ENCODE data around the gene UPP2. TPM values are rescaled to one million over a fixed set of nuclear protein-coding genes. Genes with fewer than 3 reads are reported as not detected.

Gene UPP2
- total RNA-seq, 1 experiment from 2014 or later, result not detected

DNA sequence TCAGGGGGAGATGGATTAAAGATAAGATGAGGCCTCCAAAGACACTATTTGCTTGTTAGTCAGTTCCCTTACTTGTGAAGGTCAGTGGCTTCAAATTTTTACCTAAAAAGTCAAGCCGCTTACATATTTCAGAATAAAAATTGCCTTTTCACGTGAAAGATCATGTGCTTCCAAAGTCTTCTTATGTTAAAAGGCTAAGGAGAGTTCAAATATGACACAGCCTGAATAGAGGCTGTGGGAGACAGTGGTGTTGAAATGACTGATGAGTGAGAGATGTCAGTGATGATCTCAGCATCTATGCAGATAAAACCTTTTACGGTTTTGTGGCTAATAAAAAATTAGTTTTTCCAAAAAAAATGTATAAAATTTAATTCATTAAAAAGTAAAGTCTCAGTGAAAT lies 40.5 kb downstream of the UPP2 start:
- Mint-ChIP-seq H3K27me3 (ENCODE audit: low read depth) (no peaks in the 10 kb centered on the region; the same call in 1 of the 2 replicates), H3K36me3 (no peaks in the 10 kb centered on the region), H3K4me1 (peaks cover 17% of the 10 kb centered on the region), H3K9me3 (peaks cover 14% of the 10 kb centered on the region), H3K4me3 (no peak overlapping the region), H3K27ac (no peak overlapping the region)
- ChIA-PET POLR2A (no interaction called here), CTCF (no interaction called here)
- no peak for ATAC-seq
- TF ChIP-seq FOXK1 (CRISPR knock-in tag; IDR thresholded peaks at IDR 0.05) (no peak), FOXP1 (CRISPR knock-in tag; IDR thresholded peaks at IDR 0.05; ENCODE audit: borderline replicate concordance) (no peak), ZBTB21 (CRISPR knock-in tag; IDR thresholded peaks at IDR 0.05; ENCODE audit: borderline replicate concordance) (no peak), ZNF416 (CRISPR knock-in tag; IDR thresholded peaks at IDR 0.05) (no peak), CREB1 (CRISPR knock-in tag; IDR thresholded peaks at IDR 0.05) (no peak)
- DNase-seq (ENCODE audit: low spot score), result no peak

DNA sequence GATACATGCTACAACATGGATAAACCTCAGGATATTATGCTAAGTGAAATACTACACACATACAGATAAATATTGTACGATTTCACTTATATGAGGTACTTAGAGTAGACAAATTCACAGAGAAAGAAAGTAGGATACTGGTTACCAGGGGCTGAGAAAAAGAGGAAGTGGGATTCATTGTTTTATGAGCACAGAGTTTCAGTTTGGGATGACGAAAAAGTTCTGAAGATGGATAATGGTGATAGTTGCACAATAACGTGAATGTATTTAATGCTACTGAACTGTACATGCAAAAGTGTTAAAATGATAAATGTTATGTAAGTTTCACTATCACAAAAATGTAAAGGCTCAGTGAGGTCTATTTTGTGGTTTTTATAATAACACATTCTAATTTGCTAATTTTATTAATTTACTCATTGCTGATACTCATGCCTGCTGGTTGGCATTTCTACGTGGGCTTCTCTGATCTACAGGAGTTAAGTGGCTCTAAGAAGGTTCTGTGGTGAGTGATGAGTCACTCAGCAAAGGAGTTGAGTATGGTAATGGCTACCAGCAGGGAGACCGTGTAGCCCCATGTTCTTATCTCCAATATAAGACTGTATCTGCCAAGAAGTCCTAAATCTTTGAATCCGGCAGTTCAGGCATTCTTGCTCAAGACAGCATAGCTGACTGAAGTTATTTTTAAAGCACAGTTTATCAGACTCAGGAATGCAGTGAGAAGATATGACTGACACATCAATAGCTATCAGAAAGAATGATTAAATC lies 41.1 kb downstream of the UPP2 start:
- Mint-ChIP-seq H3K4me1 (peaks cover 17% of the 10 kb centered on the region), H3K27ac (no peak overlapping the region), H3K9me3 (peaks cover 19% of the 10 kb centered on the region), H3K27me3 (ENCODE audit: low read depth) (no peaks in the 10 kb centered on the region; the same call in 1 of the 2 replicates), H3K4me3 (no peak overlapping the region), H3K36me3 (no peaks in the 10 kb centered on the region)
- DNase-seq (ENCODE audit: low spot score) (no peak), ATAC-seq (no peak)
- TF ChIP-seq, protein P1, sequence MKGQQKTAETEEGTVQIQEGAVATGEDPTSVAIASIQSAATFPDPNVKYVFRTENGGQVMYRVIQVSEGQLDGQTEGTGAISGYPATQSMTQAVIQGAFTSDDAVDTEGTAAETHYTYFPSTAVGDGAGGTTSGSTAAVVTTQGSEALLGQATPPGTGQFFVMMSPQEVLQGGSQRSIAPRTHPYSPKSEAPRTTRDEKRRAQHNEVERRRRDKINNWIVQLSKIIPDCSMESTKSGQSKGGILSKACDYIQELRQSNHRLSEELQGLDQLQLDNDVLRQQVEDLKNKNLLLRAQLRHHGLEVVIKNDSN (CRISPR knock-in tag; IDR thresholded peaks at IDR 0.05), result no peak
- TF ChIP-seq FOXP1 (CRISPR knock-in tag; IDR thresholded peaks at IDR 0.05; ENCODE audit: borderline replicate concordance), result no peak
- TF ChIP-seq ELF4 (CRISPR knock-in tag; IDR thresholded peaks at IDR 0.05; ENCODE audit: low read depth), result no peak
- TF ChIP-seq, protein P2, sequence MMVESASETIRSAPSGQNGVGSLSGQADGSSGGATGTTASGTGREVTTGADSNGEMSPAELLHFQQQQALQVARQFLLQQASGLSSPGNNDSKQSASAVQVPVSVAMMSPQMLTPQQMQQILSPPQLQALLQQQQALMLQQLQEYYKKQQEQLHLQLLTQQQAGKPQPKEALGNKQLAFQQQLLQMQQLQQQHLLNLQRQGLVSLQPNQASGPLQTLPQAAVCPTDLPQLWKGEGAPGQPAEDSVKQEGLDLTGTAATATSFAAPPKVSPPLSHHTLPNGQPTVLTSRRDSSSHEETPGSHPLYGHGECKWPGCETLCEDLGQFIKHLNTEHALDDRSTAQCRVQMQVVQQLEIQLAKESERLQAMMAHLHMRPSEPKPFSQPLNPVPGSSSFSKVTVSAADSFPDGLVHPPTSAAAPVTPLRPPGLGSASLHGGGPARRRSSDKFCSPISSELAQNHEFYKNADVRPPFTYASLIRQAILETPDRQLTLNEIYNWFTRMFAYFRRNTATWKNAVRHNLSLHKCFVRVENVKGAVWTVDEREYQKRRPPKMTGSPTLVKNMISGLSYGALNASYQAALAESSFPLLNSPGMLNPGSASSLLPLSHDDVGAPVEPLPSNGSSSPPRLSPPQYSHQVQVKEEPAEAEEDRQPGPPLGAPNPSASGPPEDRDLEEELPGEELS (CRISPR knock-in tag; IDR thresholded peaks at IDR 0.05), result no peak
- TF ChIP-seq, protein P3, sequence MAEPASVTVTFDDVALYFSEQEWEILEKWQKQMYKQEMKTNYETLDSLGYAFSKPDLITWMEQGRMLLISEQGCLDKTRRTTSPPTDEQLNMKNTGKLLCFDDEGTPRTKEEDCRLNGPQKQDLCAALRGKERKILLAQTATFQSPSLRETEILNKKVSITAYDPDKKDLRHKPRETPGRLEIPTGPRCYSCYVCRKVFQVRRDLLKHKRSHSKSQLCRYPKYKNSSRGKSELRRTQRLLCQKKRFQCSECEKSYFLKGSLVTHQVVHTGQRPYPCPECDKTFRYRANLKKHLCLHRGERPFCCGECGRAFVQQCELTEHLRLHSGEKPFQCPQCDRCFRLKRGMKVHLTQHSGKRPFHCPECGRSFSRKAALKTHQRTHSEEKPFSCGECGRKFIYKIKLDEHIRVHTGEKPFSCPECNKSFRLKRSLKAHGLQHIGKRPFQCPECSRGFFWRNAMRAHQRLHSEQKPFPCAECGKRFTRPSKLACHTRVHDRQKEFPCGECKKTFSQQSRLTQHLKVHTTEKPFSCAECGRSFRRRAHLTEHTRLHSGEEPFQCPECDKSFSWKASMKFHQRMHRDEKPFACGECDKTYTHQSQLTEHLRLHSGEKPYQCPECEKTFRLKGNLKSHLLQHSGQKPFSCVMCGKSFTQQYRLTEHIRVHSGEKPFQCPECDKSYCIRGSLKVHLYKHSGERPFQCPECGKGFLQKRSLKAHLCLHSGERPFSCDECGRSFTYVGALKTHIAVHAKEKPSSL (CRISPR knock-in tag; conservative IDR thresholded peaks at IDR 0.05), result no peak
- TF ChIP-seq, protein P4, sequence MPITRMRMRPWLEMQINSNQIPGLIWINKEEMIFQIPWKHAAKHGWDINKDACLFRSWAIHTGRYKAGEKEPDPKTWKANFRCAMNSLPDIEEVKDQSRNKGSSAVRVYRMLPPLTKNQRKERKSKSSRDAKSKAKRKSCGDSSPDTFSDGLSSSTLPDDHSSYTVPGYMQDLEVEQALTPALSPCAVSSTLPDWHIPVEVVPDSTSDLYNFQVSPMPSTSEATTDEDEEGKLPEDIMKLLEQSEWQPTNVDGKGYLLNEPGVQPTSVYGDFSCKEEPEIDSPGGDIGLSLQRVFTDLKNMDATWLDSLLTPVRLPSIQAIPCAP (CRISPR knock-in tag; IDR thresholded peaks at IDR 0.05), result no peak
- TF ChIP-seq, protein P5, sequence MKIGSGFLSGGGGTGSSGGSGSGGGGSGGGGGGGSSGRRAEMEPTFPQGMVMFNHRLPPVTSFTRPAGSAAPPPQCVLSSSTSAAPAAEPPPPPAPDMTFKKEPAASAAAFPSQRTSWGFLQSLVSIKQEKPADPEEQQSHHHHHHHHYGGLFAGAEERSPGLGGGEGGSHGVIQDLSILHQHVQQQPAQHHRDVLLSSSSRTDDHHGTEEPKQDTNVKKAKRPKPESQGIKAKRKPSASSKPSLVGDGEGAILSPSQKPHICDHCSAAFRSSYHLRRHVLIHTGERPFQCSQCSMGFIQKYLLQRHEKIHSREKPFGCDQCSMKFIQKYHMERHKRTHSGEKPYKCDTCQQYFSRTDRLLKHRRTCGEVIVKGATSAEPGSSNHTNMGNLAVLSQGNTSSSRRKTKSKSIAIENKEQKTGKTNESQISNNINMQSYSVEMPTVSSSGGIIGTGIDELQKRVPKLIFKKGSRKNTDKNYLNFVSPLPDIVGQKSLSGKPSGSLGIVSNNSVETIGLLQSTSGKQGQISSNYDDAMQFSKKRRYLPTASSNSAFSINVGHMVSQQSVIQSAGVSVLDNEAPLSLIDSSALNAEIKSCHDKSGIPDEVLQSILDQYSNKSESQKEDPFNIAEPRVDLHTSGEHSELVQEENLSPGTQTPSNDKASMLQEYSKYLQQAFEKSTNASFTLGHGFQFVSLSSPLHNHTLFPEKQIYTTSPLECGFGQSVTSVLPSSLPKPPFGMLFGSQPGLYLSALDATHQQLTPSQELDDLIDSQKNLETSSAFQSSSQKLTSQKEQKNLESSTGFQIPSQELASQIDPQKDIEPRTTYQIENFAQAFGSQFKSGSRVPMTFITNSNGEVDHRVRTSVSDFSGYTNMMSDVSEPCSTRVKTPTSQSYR (CRISPR knock-in tag; IDR thresholded peaks at IDR 0.05), result no peak
- CTCF ChIA-PET, result no interaction called here
- POLR2A ChIA-PET, result no interaction called here

Measured in WTC11 (cell line).